ENCODE results near the gene PEX1.

GRCh38 chr7:92523110-92523509, 5.2 kb downstream of the PEX1 start:
- TF ChIP-seq CTCF (IDR thresholded peaks at IDR 0.05; ENCODE audit: poor library complexity, severe bottlenecking) (no peak), EP300 (conservative IDR thresholded peaks at IDR 0.05; ENCODE audit: poor library complexity, severe bottlenecking) (no peak), POLR2AphosphoS5 (IDR thresholded peaks at IDR 0.05) (no peak), MXI1 (conservative IDR thresholded peaks at IDR 0.05; ENCODE audit: poor library complexity, severe bottlenecking) (no peak), RAD21 (conservative IDR thresholded peaks at IDR 0.05) (no peak), REST (IDR thresholded peaks at IDR 0.05; ENCODE audit: borderline replicate concordance) (no peak), TAF1 (IDR thresholded peaks at IDR 0.05; ENCODE audit: low read depth) (no peak), EZH2 (IDR thresholded peaks at IDR 0.05; ENCODE audit: borderline replicate concordance, insufficient read depth, low read length, poor library complexity, severe bottlenecking) (no peak), SMC3 (conservative IDR thresholded peaks at IDR 0.05; ENCODE audit: poor library complexity) (no peak)
